ENCODE data around the gene FBXL22. TPM values are rescaled to one million over a fixed set of nuclear protein-coding genes. Genes with fewer than 3 reads are reported as not detected.

The FBXL22 gene
- total and polyA plus RNA-seq, 2 of the 4 experiments (the other 2 are of a cell fraction), result 0.36 to 1.3 TPM

DNA sequence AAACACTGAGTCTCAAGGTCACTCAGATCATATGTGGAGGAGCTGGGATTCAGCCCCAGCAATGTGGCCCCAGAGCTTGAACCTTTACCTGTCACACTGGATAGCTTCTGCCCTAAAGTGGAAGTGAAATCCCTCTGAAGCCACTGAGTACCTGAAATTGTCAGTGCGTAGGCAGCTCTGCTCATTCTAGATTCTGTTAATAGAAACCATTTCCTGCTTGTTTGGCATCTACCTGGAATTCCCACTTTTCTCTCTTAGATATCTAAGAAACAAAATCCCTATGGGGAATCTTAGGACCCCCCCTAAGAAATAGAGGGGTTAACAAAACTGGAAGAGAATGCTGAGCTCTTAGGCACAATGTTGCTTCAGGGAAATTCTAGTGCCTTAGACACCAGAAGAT, 29.8 kb downstream of the FBXL22 start:
- H3K4me1 ChIP-seq (ENCODE audit: control insufficient read depth, insufficient read depth, low read length), result peaks cover 9% of the 10 kb centered on the region
- intact Hi-C loops (cut with micrococcal nuclease) (no loop called here), in situ Hi-C loops (cut with MboI; ENCODE audit: low sequenced_read_pairs) (loop anchor here (25.0 kb wide), 1 partner anchor 435 kb away; no protein-coding TSS in a partner anchor), dilution Hi-C loops (cut with HindIII; ENCODE audit: low sequenced_read_pairs, unreplicated experiment) (no loop called here)
- 100% methylated on average over 1 of the region's 1 CpG; no CpG with 5 or more reads in 1 of the 2 experiments for WGBS, 2 experiments (ENCODE audit: extremely low coverage in 2 of 2, insufficient read length in 1 of 2)
- H2BK15ac ChIP-seq (ENCODE audit: low read depth, low read length), result no peak overlapping the region
- H4K8ac ChIP-seq (ENCODE audit: low read depth in 2 of 2, low read length in 2 of 2), result no peak overlapping the region
- H3K18ac ChIP-seq (ENCODE audit: low read depth, low read length), result no peak overlapping the region
- ChIA-PET POLR2A (ENCODE audit: unreplicated experiment) (no interaction called here), CTCF (interaction anchor here (1.0 kb wide), 1 partner anchor 17 kb away, joined by 3 read pairs; no protein-coding TSS in a partner anchor)
- peaks cover 25% of the 10 kb centered on the region for H3K36me3 ChIP-seq (ENCODE audit: control insufficient read depth, insufficient read depth, low read length)
- H4K91ac ChIP-seq (ENCODE audit: insufficient read depth, low read depth, low read length), result no peak overlapping the region
- no peak overlapping the region for H3K56ac ChIP-seq (ENCODE audit: extremely low read depth, insufficient read depth, low read length)
- TF ChIP-seq MAFK (IDR thresholded peaks at IDR 0.05; ENCODE audit: low read depth, low read length) (no peak), CEBPB (IDR thresholded peaks at IDR 0.05; ENCODE audit: low read depth, low read length) (no peak), RAD21 (IDR thresholded peaks at IDR 0.05; ENCODE audit: low read length) (no peak), ELK1 (IDR thresholded peaks at IDR 0.05; ENCODE audit: borderline replicate concordance, low read depth, low read length) (no peak), BHLHE40 (IDR thresholded peaks at IDR 0.05; ENCODE audit: low read depth, low read length) (no peak), NFE2L2 (IDR thresholded peaks at IDR 0.05; ENCODE audit: low read depth, low read length) (no peak), RCOR1 (IDR thresholded peaks at IDR 0.05; ENCODE audit: insufficient replicate concordance, low read length) (no peak), MXI1 (IDR thresholded peaks at IDR 0.05; ENCODE audit: borderline replicate concordance, low read depth, low read length) (no peak), CHD1 (IDR thresholded peaks at IDR 0.05; ENCODE audit: low read depth, low read length) (no peak), RFX5 (IDR thresholded peaks at IDR 0.05; ENCODE audit: low read depth, low read length) (no peak), FOS (IDR thresholded peaks at IDR 0.05; ENCODE audit: low read depth, low read length) (no peak), POLR2A (IDR thresholded peaks at IDR 0.05; ENCODE audit: low read depth, low read length) (no peak), SMC3 (IDR thresholded peaks at IDR 0.05; ENCODE audit: low read depth, low read length) (no peak), USF2 (IDR thresholded peaks at IDR 0.05; ENCODE audit: low read depth, low read length) (no peak)
- TF ChIP-seq, protein P1, sequence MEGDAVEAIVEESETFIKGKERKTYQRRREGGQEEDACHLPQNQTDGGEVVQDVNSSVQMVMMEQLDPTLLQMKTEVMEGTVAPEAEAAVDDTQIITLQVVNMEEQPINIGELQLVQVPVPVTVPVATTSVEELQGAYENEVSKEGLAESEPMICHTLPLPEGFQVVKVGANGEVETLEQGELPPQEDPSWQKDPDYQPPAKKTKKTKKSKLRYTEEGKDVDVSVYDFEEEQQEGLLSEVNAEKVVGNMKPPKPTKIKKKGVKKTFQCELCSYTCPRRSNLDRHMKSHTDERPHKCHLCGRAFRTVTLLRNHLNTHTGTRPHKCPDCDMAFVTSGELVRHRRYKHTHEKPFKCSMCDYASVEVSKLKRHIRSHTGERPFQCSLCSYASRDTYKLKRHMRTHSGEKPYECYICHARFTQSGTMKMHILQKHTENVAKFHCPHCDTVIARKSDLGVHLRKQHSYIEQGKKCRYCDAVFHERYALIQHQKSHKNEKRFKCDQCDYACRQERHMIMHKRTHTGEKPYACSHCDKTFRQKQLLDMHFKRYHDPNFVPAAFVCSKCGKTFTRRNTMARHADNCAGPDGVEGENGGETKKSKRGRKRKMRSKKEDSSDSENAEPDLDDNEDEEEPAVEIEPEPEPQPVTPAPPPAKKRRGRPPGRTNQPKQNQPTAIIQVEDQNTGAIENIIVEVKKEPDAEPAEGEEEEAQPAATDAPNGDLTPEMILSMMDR (conservative IDR thresholded peaks at IDR 0.05; ENCODE audit: low read depth, low read length), result no peak
- H4K20me1 ChIP-seq (ENCODE audit: insufficient read depth, low read length), result no peaks in the 10 kb centered on the region
- H3K4me2 ChIP-seq (ENCODE audit: low read depth, low read length), result no peak overlapping the region
- H3K27me3 ChIP-seq (ENCODE audit: control insufficient read depth, insufficient read depth, low read length), result no peaks in the 10 kb centered on the region
- H2AFZ ChIP-seq (replicated peaks; ENCODE audit: low read length, poor library complexity), result no peak overlapping the region
- no peak overlapping the region for H3K23ac ChIP-seq (ENCODE audit: low read depth, low read length)
- no peak overlapping the region for H2BK120ac ChIP-seq (ENCODE audit: low read depth, low read length)
- H3K9me3 ChIP-seq (ENCODE audit: control insufficient read depth, insufficient read depth, low read length), result no peaks in the 10 kb centered on the region
- peaks cover 0 to 7% of the 10 kb centered on the region in 2 experiments; a peak in 1 of 4 replicates for H3K79me1 ChIP-seq (ENCODE audit: low read depth in 1 of 2, low read length in 2 of 2)
- peaks cover 10% of the 10 kb centered on the region for H3K9me1 ChIP-seq (ENCODE audit: insufficient read depth, low read length)
- no TSS peak for BruUV-seq (replicated peaks)
- H3K4ac ChIP-seq (ENCODE audit: low read depth, low read length), result no peak overlapping the region
- H2AK9ac ChIP-seq (replicated peaks; ENCODE audit: low read depth, low read length, poor library complexity), result no peak overlapping the region
- no peak overlapping the region for H3K27ac ChIP-seq (ENCODE audit: insufficient read depth, low read length)
- H3K14ac ChIP-seq (replicated peaks; ENCODE audit: low read depth, low read length), result no peak overlapping the region
- H4K5ac ChIP-seq (ENCODE audit: low read depth, low read length), result no peak overlapping the region
- no peak overlapping the region for H3K4me3 ChIP-seq (ENCODE audit: insufficient read depth, low read depth, low read length)
- no peak overlapping the region for H2BK5ac ChIP-seq (ENCODE audit: low read depth, low read length, poor library complexity, severe bottlenecking)
- no peak overlapping the region for H2AK5ac ChIP-seq (ENCODE audit: low read depth, low read length)
- H3K9ac ChIP-seq (ENCODE audit: low read depth, low read length), result no peak overlapping the region
- ATAC-seq (ENCODE audit: low read depth) (no peak), DNase-seq (no peak)
- no peak overlapping the region for H2BK20ac ChIP-seq (ENCODE audit: low read depth, low read length)

Data from IMR-90 (cell line).